Neural progenitor cell (in vitro differentiated cells): Measurements from ENCODE around the gene PRKCE. TPM values are rescaled to one million over a fixed set of nuclear protein-coding genes. Genes with fewer than 3 reads are reported as not detected.

Experiments
- DNase-seq: peaks from one replicate; pipeline ENCODE4 v3.0.0-alpha.2; 2016; ENCODE audit warnings: low spot score
- H2AFZ ChIP-seq: fragments of 200-600 bp; sonication (generic); replicated peaks from 2 replicates; pipeline ENCODE4 v1.6.1; 2016; ENCODE audit warnings: antibody characterized with exemption
- H3F3A ChIP-seq: fragments of 200-600 bp; sonication (generic); 2 replicates; pipeline ENCODE4 v1.6.1; 2016; ENCODE audit warnings: antibody characterized with exemption, low read depth
- H3K27ac ChIP-seq: fragments of 200-600 bp; sonication (generic); 2 replicates; pipeline ENCODE4 v1.5.1; 2016; ENCODE audit warnings: mild to moderate bottlenecking
- H3K27me3 ChIP-seq: fragments of 200-600 bp; sonication (generic); 2 replicates; pipeline ENCODE4 v1.6.1; 2016; ENCODE audit warnings: mild to moderate bottlenecking, moderate library complexity
- H3K36me3 ChIP-seq: fragments of 200-600 bp; sonication (generic); 2 replicates; pipeline ENCODE4 v1.5.1; 2016
- H3K4me1 ChIP-seq: fragments of 200-600 bp; sonication (generic); 2 replicates; pipeline ENCODE4 v1.6.1; 2016; ENCODE audit warnings: mixed run types
- H3K4me2 ChIP-seq: fragments of 200-600 bp; sonication (generic); 2 replicates; pipeline ENCODE4 v1.6.1; 2016
- H3K4me3 ChIP-seq: fragments of 200-600 bp; sonication (generic); 2 replicates; pipeline ENCODE4 v1.5.1; 2016
- H3K79me2 ChIP-seq: fragments of 200-600 bp; sonication (generic); 2 replicates; pipeline ENCODE4 v1.6.1; 2016; ENCODE audit warnings: low read depth
- H3K9ac ChIP-seq: fragments of 200-600 bp; sonication (generic); 2 replicates; pipeline ENCODE4 v1.6.1; 2016
- H3K9me3 ChIP-seq: fragments of 200-600 bp; sonication (generic); 2 replicates; pipeline ENCODE4 v1.5.1; 2016; ENCODE audit warnings: low read depth
- H4K20me1 ChIP-seq: fragments of 200-600 bp; sonication (generic); 2 replicates; pipeline ENCODE4 v1.6.1; 2016; ENCODE audit warnings: low read depth
- H3K27ac Mint-ChIP-seq: 3 replicates; pipeline ENCODE4 v1.8.0; 2021; ENCODE audit warnings: mixed read lengths
- H3K27me3 Mint-ChIP-seq: 2 replicates; pipeline ENCODE4 v1.8.0; 2022; ENCODE audit warnings: low read depth, mild to moderate bottlenecking, inconsistent platforms, moderate library complexity, mixed read lengths; ENCODE audit not compliant: insufficient read depth
- H3K36me3 Mint-ChIP-seq: 3 replicates; pipeline ENCODE4 v1.8.0; 2021; ENCODE audit warnings: mixed read lengths
- H3K4me1 Mint-ChIP-seq: 3 replicates; pipeline ENCODE4 v1.8.0; 2021; ENCODE audit warnings: mixed read lengths
- H3K4me3 Mint-ChIP-seq: 3 replicates; pipeline ENCODE4 v1.8.0; 2021; ENCODE audit warnings: mild to moderate bottlenecking, moderate library complexity, mixed read lengths
- H3K9me3 Mint-ChIP-seq: 3 replicates; pipeline ENCODE4 v1.8.0; 2020; ENCODE audit warnings: mixed read lengths
- CTCF ChIP-seq: fragments of 200-600 bp; sonication (generic); IDR thresholded peaks from 2 replicates; pipeline ENCODE4 v1.5.1; 2017; ENCODE audit warnings: antibody characterized with exemption, mild to moderate bottlenecking
- EZH2 ChIP-seq: fragments of 200-600 bp; sonication (generic); IDR thresholded peaks from 2 replicates; pipeline ENCODE4 v1.6.1; 2017; ENCODE audit warnings: antibody characterized with exemption, mild to moderate bottlenecking, moderate library complexity
- EZH2phosphoT487 ChIP-seq: fragments of 200-600 bp; sonication (generic); IDR thresholded peaks from 2 replicates; pipeline ENCODE4 v1.6.1; 2017; ENCODE audit warnings: antibody characterized with exemption
- total RNA-seq: library from RNA; depleted of rRNA; stranded (reverse); fragments of >200 nt; gene quantifications from 2 replicates; pipeline ENCODE4 v1.2.3, GENCODE V29; 2015; ENCODE audit warnings: low replicate concordance

Gene PRKCE
- total RNA-seq, 1 donor from 2014 or later, result 4.1 TPM

- no peaks in the 10 kb centered on the region for H3K4me1 ChIP-seq
- H4K20me1 ChIP-seq, result no peaks in the 10 kb centered on the region
- Mint-ChIP-seq H3K36me3 (peaks cover 2% of the 10 kb centered on the region), H3K27me3 (no peaks in the 10 kb centered on the region), H3K9me3 (no peaks in the 10 kb centered on the region), H3K4me1 (peaks cover 20% of the 10 kb centered on the region), H3K4me3 (no peak overlapping the region), H3K27ac (no peak overlapping the region)
- H3K9ac ChIP-seq, result no peak overlapping the region
- H3K9me3 ChIP-seq, result no peaks in the 10 kb centered on the region
- H3K79me2 ChIP-seq, result no peaks in the 10 kb centered on the region
- no peak overlapping the region for H3K27ac ChIP-seq
- no peak overlapping the region for H2AFZ ChIP-seq
- peak; percentile 90 for DNase-seq
- no peaks in the 10 kb centered on the region for H3F3A ChIP-seq
- H3K36me3 ChIP-seq, result no peaks in the 10 kb centered on the region
- TF ChIP-seq EZH2 (no peak), CTCF (peak; percentile 85), EZH2phosphoT487 (no peak)
- H3K4me3 ChIP-seq, result no peak overlapping the region
- H3K27me3 ChIP-seq, result no peaks in the 10 kb centered on the region
- H3K4me2 ChIP-seq, result no peak overlapping the region
Observed at GRCh38 chr2:45935791-45936622, 284.5 kb downstream of the PRKCE start.

GRCh38 chr2:45936623-45936979, 285.1 kb downstream of the PRKCE start:
- no peak for DNase-seq
- no peak overlapping the region for H3K4me2 ChIP-seq
- H3K36me3 ChIP-seq, result no peaks in the 10 kb centered on the region
- Mint-ChIP-seq H3K9me3 (no peaks in the 10 kb centered on the region), H3K36me3 (peaks cover 2% of the 10 kb centered on the region), H3K4me1 (peaks cover 26% of the 10 kb centered on the region), H3K27ac (peak overlapping the region; percentile 62), H3K4me3 (no peak overlapping the region), H3K27me3 (no peaks in the 10 kb centered on the region)
- no peak overlapping the region for H3K9ac ChIP-seq
- no peaks in the 10 kb centered on the region for H3F3A ChIP-seq
- no peak overlapping the region for H3K4me3 ChIP-seq
- no peak overlapping the region for H3K27ac ChIP-seq
- H3K27me3 ChIP-seq, result no peaks in the 10 kb centered on the region
- TF ChIP-seq EZH2 (no peak), CTCF (no peak), EZH2phosphoT487 (no peak)
- H3K9me3 ChIP-seq, result no peaks in the 10 kb centered on the region
- no peak overlapping the region for H2AFZ ChIP-seq
- no peaks in the 10 kb centered on the region for H4K20me1 ChIP-seq
- no peaks in the 10 kb centered on the region for H3K79me2 ChIP-seq
- H3K4me1 ChIP-seq, result peaks cover 5% of the 10 kb centered on the region

- H3K27ac Mint-ChIP-seq, result no peak overlapping the region
- H3K36me3 Mint-ChIP-seq, result no peaks in the 10 kb centered on the region
- no peak overlapping the region for H3K4me3 Mint-ChIP-seq
- H3K9me3 Mint-ChIP-seq, result no peaks in the 10 kb centered on the region
- TF ChIP-seq CTCF (no peak), EZH2phosphoT487 (no peak), EZH2 (no peak)
- no peaks in the 10 kb centered on the region for H3K27me3 ChIP-seq
- no peak overlapping the region for H3K27ac ChIP-seq
- no peak overlapping the region for H2AFZ ChIP-seq
- no peak overlapping the region for H3K4me2 ChIP-seq
- H4K20me1 ChIP-seq, result no peaks in the 10 kb centered on the region
- H3K79me2 ChIP-seq, result no peaks in the 10 kb centered on the region
- no peaks in the 10 kb centered on the region for H3K9me3 ChIP-seq
- H3K4me3 ChIP-seq, result no peak overlapping the region
- peaks cover 17% of the 10 kb centered on the region for H3K4me1 ChIP-seq
- DNase-seq, result no peak
- H3K4me1 Mint-ChIP-seq, result peaks cover 38% of the 10 kb centered on the region
- H3K9ac ChIP-seq, result no peak overlapping the region
- no peaks in the 10 kb centered on the region for H3F3A ChIP-seq
- H3K27me3 Mint-ChIP-seq, result no peaks in the 10 kb centered on the region
- no peaks in the 10 kb centered on the region for H3K36me3 ChIP-seq
Observed at GRCh38 chr2:45937990-45938389, 286.5 kb downstream of the PRKCE start.
